ENCODE results near the gene SMO. TPM values are rescaled to one million over a fixed set of nuclear protein-coding genes. Genes with fewer than 3 reads are reported as not detected.
A peak's percentile ranks its signal among the peaks of the same experiment; 100 is the strongest.

The SMO gene
- total and polyA plus RNA-seq, 9 of the 15 experiments (the other 6 are each of a cell fraction or from before 2014, with no cell fraction given) = 0.05 to 0.13 (median 0.10) TPM; not detected in 5

DNA sequence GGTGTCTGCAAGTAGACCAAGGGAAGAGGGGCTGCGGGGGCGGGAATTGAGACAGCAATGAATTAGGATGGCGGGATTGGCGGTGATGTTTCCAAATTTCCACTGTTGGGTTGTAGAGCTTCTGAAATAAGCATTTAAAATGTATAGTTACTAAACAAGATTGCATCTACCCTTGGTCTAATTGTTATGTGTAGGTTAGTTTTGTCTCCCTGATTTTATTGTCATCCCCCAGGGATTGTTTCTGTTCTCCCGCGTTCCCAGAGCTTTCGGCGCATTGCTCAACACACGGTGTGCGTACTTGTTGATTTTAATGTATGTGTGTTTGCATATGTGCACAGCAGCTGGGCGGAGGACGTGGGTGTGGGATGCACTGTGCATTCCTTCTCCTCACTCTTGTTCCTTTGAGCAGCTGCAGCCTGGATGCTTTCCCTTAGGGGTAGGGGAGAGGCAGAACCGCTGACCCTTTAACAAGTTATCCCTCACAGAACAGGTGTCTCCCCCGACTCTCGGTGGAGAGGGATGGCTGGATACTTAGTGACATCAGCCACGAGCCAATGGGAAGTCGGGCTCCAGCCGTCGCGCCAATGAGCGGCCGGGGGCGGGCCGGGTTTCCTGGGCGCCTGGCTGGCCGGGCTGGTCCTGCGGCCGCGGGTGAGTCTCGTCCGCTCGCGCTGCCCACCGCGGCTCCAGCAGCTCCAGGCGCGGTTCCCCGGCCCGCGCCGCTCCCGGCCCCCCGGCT is 44.2 kb upstream of the SMO start, which contains the start of gene TSPAN33 (continued):
- TF ChIP-seq, protein P1, sequence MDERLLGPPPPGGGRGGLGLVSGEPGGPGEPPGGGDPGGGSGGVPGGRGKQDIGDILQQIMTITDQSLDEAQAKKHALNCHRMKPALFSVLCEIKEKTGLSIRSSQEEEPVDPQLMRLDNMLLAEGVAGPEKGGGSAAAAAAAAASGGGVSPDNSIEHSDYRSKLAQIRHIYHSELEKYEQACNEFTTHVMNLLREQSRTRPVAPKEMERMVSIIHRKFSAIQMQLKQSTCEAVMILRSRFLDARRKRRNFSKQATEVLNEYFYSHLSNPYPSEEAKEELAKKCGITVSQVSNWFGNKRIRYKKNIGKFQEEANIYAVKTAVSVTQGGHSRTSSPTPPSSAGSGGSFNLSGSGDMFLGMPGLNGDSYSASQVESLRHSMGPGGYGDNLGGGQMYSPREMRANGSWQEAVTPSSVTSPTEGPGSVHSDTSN (CRISPR knock-in tag; IDR thresholded peaks at IDR 0.05; ENCODE audit: low read depth) = no peak
- TF ChIP-seq, protein P1 (tag; conservative IDR thresholded peaks at IDR 0.05; ENCODE audit: low read depth) = peak; percentile 45; the same call in 1 of the 2 replicates
- TF ChIP-seq SNIP1 (IDR thresholded peaks at IDR 0.05; ENCODE audit: low read depth) (no peak), ZNF175 (CRISPR knock-in tag; IDR thresholded peaks at IDR 0.05; ENCODE audit: low read depth) (no peak), MBD2 (IDR thresholded peaks at IDR 0.05; ENCODE audit: borderline replicate concordance, low read depth) (0 out of 2 replicates have a peak, but pooled peaks have one; percentile 53), ZKSCAN1 (IDR thresholded peaks at IDR 0.05; ENCODE audit: low read depth, low read length) (no peak), ZNF740 (CRISPR knock-in tag; IDR thresholded peaks at IDR 0.05) (no peak), ZNF740 (tag; IDR thresholded peaks at IDR 0.05) (no peak), SLC30A9 (CRISPR knock-in tag; IDR thresholded peaks at IDR 0.05) (no peak)

Measured in K562 (cell line).